Activated CD8-positive, alpha-beta memory T cell treated with anti-CD3 and anti-CD28 coated beads, Interleukin-2, amount 50 U/mL, for 1 hour (primary cell): ENCODE data around the gene WDR37.

Experiments
- DNase-seq: peaks from one replicate; pipeline ENCODE4 v3.0.0-alpha.2; 2020; ENCODE audit errors: extremely low read depth

The WDR37 gene

DNA sequence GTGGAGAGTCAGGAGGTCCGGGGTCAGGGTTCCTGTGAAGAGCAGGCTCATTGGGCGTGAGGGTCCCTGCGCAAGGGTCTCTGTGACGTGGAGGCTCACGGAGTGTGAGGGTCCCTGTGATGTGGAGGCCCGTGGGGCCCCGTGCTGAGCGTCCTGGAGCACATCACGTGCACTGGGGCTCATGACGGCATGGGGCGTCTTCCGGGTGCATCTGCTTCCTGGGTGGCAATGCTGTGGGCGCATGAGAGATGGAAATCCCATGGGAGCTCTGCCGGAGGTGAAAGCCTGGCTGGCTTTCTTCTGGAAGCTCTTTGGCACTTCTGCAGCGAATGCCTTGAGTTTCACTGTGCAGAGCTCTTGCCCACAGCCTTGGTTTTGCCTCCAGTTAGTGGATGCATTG is 71.4 kb downstream of the WDR37 start:
- no peak for DNase-seq

DNA sequence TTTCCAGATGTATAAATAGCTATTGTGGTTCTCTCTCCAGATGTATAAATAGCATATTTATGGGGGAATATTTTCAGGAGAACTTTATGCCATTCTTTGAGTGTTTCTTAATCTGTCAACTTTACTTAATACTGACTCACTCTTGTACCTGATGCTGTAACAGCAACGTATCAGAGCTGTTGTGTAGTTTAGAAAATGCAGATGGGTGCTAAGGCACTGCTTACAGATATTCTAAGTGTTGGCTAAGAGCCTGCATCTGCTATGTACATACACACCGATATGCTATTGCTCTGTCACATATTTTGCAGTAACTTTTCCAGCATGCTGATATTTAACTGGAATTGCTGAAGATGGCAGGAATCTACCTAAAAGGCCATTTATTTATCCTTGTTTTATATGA is 71.9 kb downstream of the WDR37 start:
- no peak for DNase-seq

GRCh38 chr10:1128649-1129048 is 72.5 kb downstream of the WDR37 start:
- DNase-seq = no peak

GRCh38 chr10:1130226-1130625 is 74.0 kb downstream of the WDR37 start:
- DNase-seq = no peak

DNA sequence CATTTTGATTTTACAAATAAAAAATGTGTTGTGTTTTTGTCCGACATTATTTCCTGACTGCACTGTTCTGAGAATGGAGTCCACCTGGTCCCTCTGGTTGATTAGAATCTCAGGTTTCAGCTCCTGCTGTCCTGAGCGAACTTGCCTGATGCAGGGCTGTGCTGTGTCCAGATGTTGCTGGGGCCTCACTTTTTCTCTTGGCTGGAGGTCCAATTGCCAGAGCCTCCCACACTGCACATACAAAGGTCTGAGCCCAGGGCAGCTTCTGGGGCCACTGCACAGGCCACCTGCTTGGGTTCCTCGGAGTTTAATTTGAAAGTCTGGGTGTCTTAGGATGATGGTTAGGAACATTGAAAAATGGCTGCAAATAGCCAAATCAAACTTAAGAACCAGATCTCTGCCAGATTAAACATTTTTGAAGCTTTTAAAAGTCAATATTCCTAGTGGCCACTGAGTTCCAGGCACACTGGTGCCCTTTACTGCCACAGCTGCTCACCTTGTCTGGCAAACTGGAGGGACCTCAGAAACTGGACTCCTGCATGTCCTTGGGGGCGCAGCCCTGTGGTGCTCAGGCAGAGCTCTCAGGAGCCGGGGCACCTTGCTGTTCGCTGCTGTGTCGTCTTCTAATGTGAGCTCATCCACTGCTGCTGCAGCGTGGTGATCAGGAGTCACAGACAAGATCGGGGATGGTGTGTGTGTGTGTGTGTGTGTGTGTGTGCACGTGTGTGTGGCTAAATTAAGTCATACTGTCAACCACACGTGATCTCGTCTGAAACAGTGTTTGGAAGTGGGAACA is 75.0 kb downstream of the WDR37 start:
- DNase-seq = no peak

GRCh38 chr10:1132584-1132983 is 76.4 kb downstream of the WDR37 start:
- DNase-seq = no peak

GRCh38 chr10:1133495-1134045 is 77.4 kb downstream of the WDR37 start:
- no peak for DNase-seq

GRCh38 chr10:1134156-1134555 is 78.0 kb downstream of the WDR37 start:
- no peak for DNase-seq

GRCh38 chr10:1136268-1136667 is 80.1 kb downstream of the WDR37 start:
- DNase-seq = no peak

DNA sequence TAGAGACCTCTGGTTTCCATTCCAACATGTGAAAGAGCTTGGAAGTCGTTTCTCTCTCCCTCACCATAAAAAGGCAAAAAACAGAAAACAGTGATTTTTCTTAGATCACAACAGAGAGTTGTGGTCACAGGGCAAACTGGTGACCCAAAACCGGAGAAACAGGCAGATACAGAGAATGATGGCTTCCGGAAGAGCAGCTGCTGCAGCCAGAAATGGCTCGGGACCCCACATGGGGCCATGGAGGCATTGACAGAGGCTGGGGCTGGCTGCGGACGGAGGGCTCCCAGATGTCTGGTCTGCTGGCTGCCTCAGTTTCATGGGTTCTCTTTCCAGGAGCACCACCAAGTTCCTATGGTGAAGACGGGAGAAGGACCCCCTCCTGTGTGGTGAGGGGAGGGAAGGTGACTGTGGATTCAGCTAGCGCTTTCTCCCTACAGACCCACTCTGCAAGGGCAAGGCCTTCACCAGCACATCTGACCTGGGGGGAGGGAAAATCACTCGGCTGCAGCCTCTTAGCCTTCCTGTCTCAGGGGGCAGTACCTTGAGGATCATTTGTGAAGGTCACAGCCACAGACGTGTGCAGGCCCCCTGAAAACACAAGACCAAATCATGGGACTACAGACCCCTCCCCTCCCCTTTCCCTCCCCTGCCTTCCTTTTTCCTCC is 81.4 kb downstream of the WDR37 start:
- no peak for DNase-seq

GRCh38 chr10:1138529-1138928 is 82.3 kb downstream of the WDR37 start:
- no peak for DNase-seq

GRCh38 chr10:1141261-1141660 is 85.1 kb downstream of the WDR37 start:
- DNase-seq = no peak

DNA sequence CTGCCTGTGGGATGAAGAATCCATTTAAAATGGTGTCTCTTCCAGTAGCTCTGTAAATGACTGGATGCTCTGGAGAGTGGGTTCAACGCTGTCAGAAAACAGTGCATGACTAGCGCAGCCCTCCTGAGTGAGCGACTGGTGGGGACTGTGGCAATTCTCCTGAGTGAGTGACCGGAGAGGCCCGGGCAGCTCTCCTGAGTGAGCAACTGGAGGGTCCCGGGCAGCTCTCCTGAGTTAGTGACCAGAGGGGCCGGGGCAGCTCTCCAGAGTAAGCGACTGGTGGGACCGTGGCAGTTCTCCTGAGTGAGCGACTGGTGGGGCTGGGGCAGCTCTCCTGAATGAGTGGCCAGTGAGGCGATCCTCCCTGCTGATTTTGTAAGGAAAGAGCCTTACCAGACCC is 85.5 kb downstream of the WDR37 start:
- no peak for DNase-seq

DNA sequence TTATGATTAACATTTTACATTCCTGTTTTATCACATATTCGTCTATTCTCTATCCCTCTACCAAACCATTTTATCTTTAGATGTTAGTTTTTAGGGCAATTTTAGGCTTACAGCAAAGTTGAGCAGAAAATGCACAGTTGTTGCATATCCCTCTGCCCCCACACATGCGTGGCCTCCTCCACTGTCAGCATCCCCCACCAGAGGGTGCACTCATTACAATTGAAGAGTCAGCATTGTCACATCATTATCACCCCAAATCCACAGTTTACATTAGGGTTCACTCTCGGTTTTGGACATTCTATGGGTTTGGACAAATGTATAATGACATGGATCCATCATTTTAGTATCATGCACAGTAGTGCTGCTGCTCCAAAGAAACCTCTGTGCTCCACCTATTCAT is 86.4 kb downstream of the WDR37 start:
- DNase-seq = no peak

GRCh38 chr10:1147810-1148209 is 91.6 kb downstream of the WDR37 start:
- DNase-seq = no peak

GRCh38 chr10:1148855-1149605 is 92.8 kb downstream of the WDR37 start:
- DNase-seq = no peak

DNA sequence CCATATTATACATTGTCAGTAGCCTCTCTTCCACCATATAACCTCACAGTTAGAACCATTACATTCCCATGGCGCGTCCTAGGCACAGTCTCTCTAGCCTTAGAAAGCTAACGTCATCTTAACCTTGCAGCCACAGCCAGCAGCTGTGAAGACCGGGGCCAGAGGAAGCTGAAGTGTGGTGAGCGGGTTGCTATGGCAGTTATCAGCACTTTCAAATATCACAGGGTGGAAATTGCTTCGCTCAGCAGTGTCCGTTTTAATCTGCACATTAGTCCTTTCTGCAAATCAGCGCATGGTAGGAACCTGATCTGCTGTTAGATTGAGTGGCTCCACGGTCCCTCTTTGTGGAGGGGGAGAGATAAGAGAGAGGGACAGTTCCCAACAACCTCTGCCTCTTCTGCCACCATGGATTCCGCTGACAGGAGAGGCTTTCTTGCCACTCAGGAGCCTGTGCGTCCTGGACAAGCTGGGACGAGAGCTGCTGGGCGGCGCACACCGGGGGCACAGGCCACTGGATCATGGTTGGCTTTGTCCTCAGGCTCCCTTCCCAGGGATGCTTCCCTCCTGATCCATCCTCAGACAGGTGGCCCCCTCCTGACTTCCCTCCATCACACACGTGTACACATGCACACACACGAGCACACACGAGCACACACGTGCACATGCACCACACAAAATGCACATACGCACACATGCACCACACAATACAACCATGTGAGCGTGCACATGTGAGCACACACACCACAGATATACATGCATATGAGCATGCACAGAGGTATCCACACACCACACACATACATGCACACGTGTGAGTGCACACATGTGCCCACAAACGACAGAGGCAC is 93.8 kb downstream of the WDR37 start:
- DNase-seq = no peak

DNA sequence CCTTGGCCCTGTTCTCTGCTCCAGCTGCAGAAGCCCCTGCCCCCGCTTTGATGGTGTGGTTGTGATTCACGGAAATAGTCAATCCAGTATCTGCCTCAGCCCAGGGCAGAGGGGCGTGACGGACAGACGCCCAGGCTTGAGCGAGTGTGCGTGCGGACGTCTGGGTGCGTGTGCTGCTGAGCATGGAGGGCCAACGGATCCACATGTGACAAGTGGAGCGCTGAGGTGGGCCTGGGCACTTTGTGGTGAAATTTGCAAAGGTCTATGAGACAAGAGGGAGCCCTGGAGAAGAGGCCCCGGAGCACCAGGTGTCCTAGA is 94.4 kb downstream of the WDR37 start:
- no peak for DNase-seq

DNA sequence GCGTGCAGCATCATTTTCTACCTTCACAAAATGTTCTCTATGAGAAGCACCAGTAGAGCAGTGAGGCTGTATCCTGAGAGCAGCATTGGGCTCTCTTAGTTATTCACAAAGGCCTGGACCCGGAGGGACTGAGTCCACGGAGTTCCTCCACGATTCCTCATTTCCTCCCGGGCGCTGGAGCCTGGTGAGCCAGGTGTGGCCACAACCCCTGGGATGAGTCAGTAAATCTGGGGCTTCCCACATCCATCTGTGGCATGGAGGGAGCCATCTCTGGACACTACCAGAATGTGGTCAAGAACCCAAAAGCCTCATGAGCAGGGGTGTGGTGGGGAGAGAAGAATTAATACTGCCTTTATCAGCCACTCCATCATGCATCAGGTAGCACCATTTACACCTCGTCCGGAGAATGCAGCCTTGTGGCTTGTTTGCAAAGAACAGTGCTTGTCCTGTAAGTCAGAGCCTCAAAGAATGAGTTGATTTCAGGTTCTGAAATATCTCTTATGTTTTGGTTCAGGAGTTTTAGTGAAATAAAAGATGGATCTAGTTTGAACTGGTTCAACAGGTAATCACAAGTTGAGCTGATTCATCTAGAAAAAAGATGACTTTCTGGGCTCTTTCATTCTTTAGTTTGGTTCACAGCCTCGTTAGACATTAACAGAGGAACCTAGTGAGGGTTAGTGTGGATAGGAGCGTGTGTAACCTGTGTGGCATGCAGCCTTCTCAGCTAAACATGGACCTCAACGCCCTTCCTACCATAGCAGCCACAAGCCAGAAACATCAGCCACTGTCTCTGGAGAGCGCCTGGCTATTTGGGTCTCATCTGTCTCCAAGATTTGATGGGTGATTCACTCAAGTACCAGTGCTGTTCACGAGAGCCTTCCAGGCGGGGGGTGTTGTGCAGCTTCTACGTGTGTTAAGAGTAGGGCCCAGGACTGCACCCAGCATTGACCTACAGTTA is 95.2 kb downstream of the WDR37 start:
- DNase-seq = no peak

DNA sequence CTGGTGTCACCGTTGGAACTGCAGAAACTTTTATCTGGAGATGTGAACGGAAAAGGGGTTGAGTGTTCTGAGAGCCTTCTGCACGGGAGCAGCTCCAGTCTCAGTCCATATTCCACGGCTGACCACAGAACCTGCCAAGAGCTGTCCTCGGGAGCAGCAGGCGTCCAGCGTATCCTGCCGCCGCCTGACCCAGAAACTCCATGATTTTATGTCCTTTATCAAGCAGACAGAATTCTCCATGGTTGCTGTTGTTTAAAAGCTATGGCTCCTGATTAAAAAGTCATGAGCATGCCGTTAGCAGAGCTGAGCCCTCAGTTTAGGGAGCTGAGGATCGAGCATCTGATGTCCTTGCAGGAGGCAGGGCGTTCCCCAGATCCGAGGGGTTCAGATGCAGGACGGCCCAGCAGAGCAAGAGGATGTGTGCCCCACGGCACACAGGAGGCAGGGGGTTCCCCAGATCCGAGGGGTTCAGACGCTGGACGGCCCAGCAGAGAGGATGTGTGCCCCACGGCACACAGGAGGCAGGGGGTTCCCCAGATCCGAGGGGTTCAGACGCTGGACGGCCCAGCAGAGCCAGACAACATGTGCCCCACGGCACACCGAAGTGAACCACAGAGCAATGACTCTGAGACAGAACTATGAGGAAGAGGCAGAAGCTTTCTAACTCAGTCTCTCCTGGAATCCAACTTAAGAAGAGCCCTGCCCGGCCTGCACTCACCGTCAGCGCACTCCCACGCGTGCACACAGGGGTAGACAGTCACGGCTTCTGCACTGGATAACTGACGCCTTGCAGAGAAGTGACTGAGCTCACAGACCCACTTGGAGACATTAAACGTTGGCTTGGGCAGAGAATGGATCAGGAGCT is 96.4 kb downstream of the WDR37 start:
- no peak for DNase-seq
